ENCODE results near the gene HOXD9. TPM values are rescaled to one million over a fixed set of nuclear protein-coding genes. Genes with fewer than 3 reads are reported as not detected.

HOXD9 gene
- total RNA-seq, 1 donor from 2014 or later = not detected

DNA sequence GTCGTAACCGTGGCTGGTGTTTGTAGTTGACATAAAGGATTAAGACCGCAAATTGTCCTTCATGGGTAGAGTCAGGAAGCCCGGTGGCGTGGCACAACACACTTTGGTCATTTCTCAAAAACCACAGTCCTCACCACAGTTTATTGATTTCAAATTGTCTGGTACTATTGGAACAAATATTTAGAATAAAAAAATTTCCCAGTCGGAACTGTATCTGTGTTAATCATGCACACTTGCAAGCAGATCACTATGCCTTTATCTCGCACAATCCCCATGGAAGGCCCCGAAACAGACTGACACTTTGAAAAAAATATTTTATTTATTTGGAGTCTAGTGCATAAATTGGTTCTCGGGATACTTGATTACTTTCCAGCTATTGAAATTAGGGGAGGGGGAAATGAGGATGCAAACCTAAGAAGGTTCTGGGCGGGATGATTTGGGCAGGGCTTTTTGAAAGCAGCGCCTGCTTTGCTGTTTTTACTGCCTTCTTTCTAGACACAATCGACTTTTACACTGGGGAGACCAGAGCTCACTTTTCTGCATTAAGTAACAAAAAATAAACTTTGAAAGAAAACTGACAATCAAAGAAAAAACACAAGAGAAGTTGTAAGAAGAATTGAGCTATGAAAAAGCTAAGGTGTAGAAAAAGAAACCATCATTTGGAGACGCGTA lies 50.5 kb downstream of the HOXD9 start:
- Mint-ChIP-seq H3K27me3 (ENCODE audit: unreplicated experiment) (peaks cover 81% of the 10 kb centered on the region), H3K27ac (ENCODE audit: unreplicated experiment) (no peak overlapping the region), H3K4me1 (ENCODE audit: unreplicated experiment) (peaks cover 3% of the 10 kb centered on the region), H3K36me3 (ENCODE audit: unreplicated experiment) (no peaks in the 10 kb centered on the region), H3K4me3 (ENCODE audit: unreplicated experiment) (no peak overlapping the region), H3K9me3 (ENCODE audit: unreplicated experiment) (no peaks in the 10 kb centered on the region)
- no peak for DNase-seq (ENCODE audit: extremely low spot score, unreplicated experiment)
- TF ChIP-seq, protein P1, sequence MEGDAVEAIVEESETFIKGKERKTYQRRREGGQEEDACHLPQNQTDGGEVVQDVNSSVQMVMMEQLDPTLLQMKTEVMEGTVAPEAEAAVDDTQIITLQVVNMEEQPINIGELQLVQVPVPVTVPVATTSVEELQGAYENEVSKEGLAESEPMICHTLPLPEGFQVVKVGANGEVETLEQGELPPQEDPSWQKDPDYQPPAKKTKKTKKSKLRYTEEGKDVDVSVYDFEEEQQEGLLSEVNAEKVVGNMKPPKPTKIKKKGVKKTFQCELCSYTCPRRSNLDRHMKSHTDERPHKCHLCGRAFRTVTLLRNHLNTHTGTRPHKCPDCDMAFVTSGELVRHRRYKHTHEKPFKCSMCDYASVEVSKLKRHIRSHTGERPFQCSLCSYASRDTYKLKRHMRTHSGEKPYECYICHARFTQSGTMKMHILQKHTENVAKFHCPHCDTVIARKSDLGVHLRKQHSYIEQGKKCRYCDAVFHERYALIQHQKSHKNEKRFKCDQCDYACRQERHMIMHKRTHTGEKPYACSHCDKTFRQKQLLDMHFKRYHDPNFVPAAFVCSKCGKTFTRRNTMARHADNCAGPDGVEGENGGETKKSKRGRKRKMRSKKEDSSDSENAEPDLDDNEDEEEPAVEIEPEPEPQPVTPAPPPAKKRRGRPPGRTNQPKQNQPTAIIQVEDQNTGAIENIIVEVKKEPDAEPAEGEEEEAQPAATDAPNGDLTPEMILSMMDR (IDR thresholded peaks at IDR 0.05) = no peak

DNA sequence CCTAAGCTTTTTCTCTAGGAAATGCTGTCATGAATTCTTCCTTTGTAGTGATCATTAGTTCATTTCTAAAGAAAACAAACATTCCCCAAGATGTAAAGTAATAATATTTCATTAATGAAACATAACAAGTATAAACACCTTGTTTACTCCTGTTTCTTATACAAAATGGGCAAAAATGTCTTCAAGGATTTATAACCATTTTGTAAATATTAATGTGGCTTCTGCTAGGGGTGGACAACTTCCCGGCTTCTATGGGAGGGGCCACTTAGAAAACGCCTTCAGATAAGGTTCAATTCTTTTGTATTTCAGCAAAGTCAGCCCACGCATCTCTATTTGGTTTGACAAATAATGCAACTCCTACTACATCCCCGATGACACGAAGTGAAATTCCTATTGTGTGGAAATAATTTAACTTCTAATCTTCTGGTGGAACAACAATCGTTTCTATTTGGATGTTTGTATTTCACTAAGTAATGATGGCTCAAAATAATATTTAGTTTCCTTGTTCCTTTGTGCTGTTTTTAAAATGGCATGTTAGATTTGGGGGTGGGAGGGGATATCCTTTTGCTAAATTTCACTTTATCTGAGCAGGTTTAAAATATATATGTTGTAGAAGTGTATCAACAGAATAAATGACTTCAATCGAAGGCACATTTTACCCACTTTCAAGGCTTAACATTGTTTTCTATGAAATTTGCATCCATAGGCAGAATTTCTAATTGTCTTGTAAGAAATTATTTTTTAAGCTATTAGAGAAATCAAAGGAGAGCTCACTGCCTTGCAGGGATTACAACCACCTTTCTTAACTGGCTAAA lies 51.3 kb downstream of the HOXD9 start:
- Mint-ChIP-seq H3K36me3 (ENCODE audit: unreplicated experiment) (no peaks in the 10 kb centered on the region), H3K27ac (ENCODE audit: unreplicated experiment) (no peak overlapping the region), H3K4me1 (ENCODE audit: unreplicated experiment) (peaks cover 4% of the 10 kb centered on the region), H3K9me3 (ENCODE audit: unreplicated experiment) (no peaks in the 10 kb centered on the region), H3K27me3 (ENCODE audit: unreplicated experiment) (peaks cover 86% of the 10 kb centered on the region), H3K4me3 (ENCODE audit: unreplicated experiment) (no peak overlapping the region)
- TF ChIP-seq, protein P1 (IDR thresholded peaks at IDR 0.05) = no peak
- DNase-seq (ENCODE audit: extremely low spot score, unreplicated experiment) = no peak

- no peaks in the 10 kb centered on the region for H3K36me3 Mint-ChIP-seq (ENCODE audit: unreplicated experiment)
- H3K4me1 Mint-ChIP-seq (ENCODE audit: unreplicated experiment) = peaks cover 4% of the 10 kb centered on the region
- H3K9me3 Mint-ChIP-seq (ENCODE audit: unreplicated experiment) = no peaks in the 10 kb centered on the region
- no peak overlapping the region for H3K4me3 Mint-ChIP-seq (ENCODE audit: unreplicated experiment)
- TF ChIP-seq, protein P1 (IDR thresholded peaks at IDR 0.05) = no peak
- no peak for DNase-seq (ENCODE audit: extremely low spot score, unreplicated experiment)
- peaks cover 91% of the 10 kb centered on the region for H3K27me3 Mint-ChIP-seq (ENCODE audit: unreplicated experiment)
- no peak overlapping the region for H3K27ac Mint-ChIP-seq (ENCODE audit: unreplicated experiment)
Observed at GRCh38 chr2:176174382-176174823, 51.9 kb downstream of the HOXD9 start.

Small RNA genes lying within 50 kb of the gene (microRNA-seq; reads per million reads assigned to microRNA genes)
- gene MIR10B (ENCODE audit: unreplicated experiment) = 2.2 reads per million

Other genes with a start within 250 kb of the HOXD9 start
- gene LNPK, start 120.5 kb upstream of the HOXD9 start, total RNA-seq = 33.5 and 34.7 TPM in 2 replicates
- gene EVX2, start 38.8 kb upstream of the HOXD9 start, total RNA-seq = not detected in 2 replicates
- gene HOXD13, start 30.0 kb upstream of the HOXD9 start, total RNA-seq = not detected in 2 replicates
- not detected in 2 replicates for gene HOXD12, start 22.9 kb upstream of the HOXD9 start, total RNA-seq
- gene HOXD11, start 15.4 kb upstream of the HOXD9 start, total RNA-seq = not detected in 2 replicates
- not detected in 2 replicates for gene HOXD10, start 5.9 kb upstream of the HOXD9 start, total RNA-seq
- gene HOXD8, start 7.0 kb downstream of the HOXD9 start, total RNA-seq = not detected in 2 replicates
- gene HOXD4, start 28.8 kb downstream of the HOXD9 start, total RNA-seq = not detected in 2 replicates
- not detected in 2 replicates for gene HOXD3, start 34.6 kb downstream of the HOXD9 start, total RNA-seq
- gene HOXD1, start 65.9 kb downstream of the HOXD9 start, total RNA-seq = not detected in 2 replicates
- gene MTX2, start 146.7 kb downstream of the HOXD9 start, total RNA-seq = 23.6 and 23.8 TPM in 2 replicates